ENCODE measurements around the gene RAB11FIP3. TPM values are rescaled to one million over a fixed set of nuclear protein-coding genes. Genes with fewer than 3 reads are reported as not detected.
A peak's percentile ranks its signal among the peaks of the same experiment; 100 is the strongest.

The RAB11FIP3 gene
- total and polyA plus RNA-seq, 2 of the 13 experiments (the other 11 are each of a cell fraction or from before 2014, with no cell fraction given) = 34.3 to 57.6 TPM

GRCh38 chr16:543301-544164 is 118.1 kb downstream of the RAB11FIP3 start (continued):
- TF ChIP-seq RFXANK (CRISPR knock-in tag; IDR thresholded peaks at IDR 0.05) (no peak), RFX1 (IDR thresholded peaks at IDR 0.05) (no peak), DBP (CRISPR knock-in tag; IDR thresholded peaks at IDR 0.05; ENCODE audit: not compliant biosample characterization) (no peak), SP5 (CRISPR knock-in tag; IDR thresholded peaks at IDR 0.05; ENCODE audit: borderline replicate concordance, low read depth) (peak; percentile 63; the same call in 1 of the 2 replicates), ZNF775 (CRISPR knock-in tag; IDR thresholded peaks at IDR 0.05; ENCODE audit: borderline replicate concordance) (no peak), DR1 (CRISPR knock-in tag; IDR thresholded peaks at IDR 0.05) (0 out of 2 replicates have a peak, but pooled peaks have one; percentile 66), TGIF2 (CRISPR knock-in tag; IDR thresholded peaks at IDR 0.05) (no peak), PHF21A (CRISPR knock-in tag; IDR thresholded peaks at IDR 0.05) (peak; percentile 66; the same call in 1 of the 2 replicates), ZBED4 (CRISPR knock-in tag; IDR thresholded peaks at IDR 0.05; ENCODE audit: borderline replicate concordance) (no peak), NR2C2 (CRISPR knock-in tag; IDR thresholded peaks at IDR 0.05; ENCODE audit: borderline replicate concordance) (peak; percentile 89), RFX3 (CRISPR knock-in tag; IDR thresholded peaks at IDR 0.05) (no peak), ZNF251 (CRISPR knock-in tag; IDR thresholded peaks at IDR 0.05) (no peak), CENPX (CRISPR knock-in tag; IDR thresholded peaks at IDR 0.05) (no peak), ZNF317 (CRISPR knock-in tag; IDR thresholded peaks at IDR 0.05) (no peak), ZNF407 (CRISPR knock-in tag; IDR thresholded peaks at IDR 0.05; ENCODE audit: not compliant biosample characterization) (no peak), KDM5A (IDR thresholded peaks at IDR 0.05; ENCODE audit: borderline replicate concordance, low read length) (no peak)
